Breast epithelium (tissue), 4 donors: Measurements from ENCODE around the gene FBLN2. TPM values are rescaled to one million over a fixed set of nuclear protein-coding genes. Genes with fewer than 3 reads are reported as not detected.

Experiments used
- DNase-seq, 2 donors: peaks; one replicate each; pipeline ENCODE4 v3.0.0-alpha.2; 2019; ENCODE audit warnings: low spot score in 2 of 2
- H3K27ac ChIP-seq, 2 donors: fragments of 200-600 bp; sonication (generic) in 1 of 2; one replicate each; pipeline ENCODE4 v1.5.1; 2016 to 2019; ENCODE audit warnings: mild to moderate bottlenecking in 1 of 2
- H3K27me3 ChIP-seq, 2 donors: fragments of 200-600 bp; sonication (generic) in 1 of 2; one replicate each; pipeline versions ENCODE4 v1.5.1 to v1.6.0; 2017 to 2019; ENCODE audit warnings: control low read depth in 1 of 2, mild to moderate bottlenecking in 1 of 2
- H3K36me3 ChIP-seq: fragments of 200-600 bp; one replicate; pipeline ENCODE4 v1.5.1; 2019
- H3K4me1 ChIP-seq, 2 donors: fragments of 200-600 bp; sonication (generic); one replicate each; pipeline ENCODE4 v1.5.1; 2016 to 2019; ENCODE audit warnings: control low read depth in 1 of 2
- H3K4me3 ChIP-seq, 3 donors: fragments of 200-600 bp; sonication (generic); 1 replicate in 2 of 3; 2 replicates in 1 of 3; pipeline ENCODE4 v1.5.1; 2016 to 2019; ENCODE audit warnings: mild to moderate bottlenecking in 3 of 3, moderate library complexity in 2 of 3
- H3K9me3 ChIP-seq, 2 donors: fragments of 200-600 bp; sonication (generic) in 1 of 2; one replicate each; pipeline ENCODE4 v1.5.1; 2016 to 2019; ENCODE audit warnings: control low read depth in 1 of 2
- CTCF ChIP-seq, 3 donors: fragments of 450-650 bp; IDR thresholded peaks; one replicate each; pipeline ENCODE4 v1.5.1; 2016 to 2017; ENCODE audit warnings: antibody characterized with exemption in 3 of 3, mild to moderate bottlenecking in 3 of 3, moderate library complexity in 3 of 3
- POLR2A ChIP-seq: fragments of 450-650 bp; IDR thresholded peaks from one replicate; pipeline ENCODE4 v1.6.1; 2016; ENCODE audit warnings: antibody characterized with exemption, mild to moderate bottlenecking, moderate library complexity
- POLR2AphosphoS5 ChIP-seq, 3 donors: sonication (generic); formaldehyde crosslinking; IDR thresholded peaks; one replicate each; pipeline ENCODE4 v1.6.1; 2017; ENCODE audit warnings: antibody characterized with exemption in 3 of 3
- intact Hi-C: fragments of 100-400 bp; cut with DNase I; formaldehyde crosslinking; loops from one replicate; pipeline ENCODE4 v1.15.1; 2023; ENCODE audit warnings: low total_unique reads
- total RNA-seq, 3 donors: library from RNA; depleted of rRNA; stranded (reverse); fragments of >200 nt; gene quantifications; one replicate each; pipeline ENCODE4 v1.1.0, GENCODE V29; 2016

The FBLN2 gene
- total RNA-seq, 3 donors from 2014 or later: 43.5 to 663 (median 81.3) TPM

- no peak overlapping the region for H3K27ac ChIP-seq
- H3K4me3 ChIP-seq: no peak overlapping the region
- H3K4me1 ChIP-seq: no peaks in the 10 kb centered on the region
- H3K27me3 ChIP-seq: no peaks in the 10 kb centered on the region
- intact Hi-C loops: no loop called here
- no peak for DNase-seq
- TF ChIP-seq CTCF (IDR thresholded peaks at IDR 0.05) (no peak), POLR2A (no peak), POLR2AphosphoS5 (IDR thresholded peaks at IDR 0.05) (no peak)
- no peaks in the 10 kb centered on the region for H3K9me3 ChIP-seq
- no peaks in the 10 kb centered on the region for H3K36me3 ChIP-seq
Measured at GRCh38 chr3:13618836-13619235, 69.9 kb downstream of the FBLN2 start.

- Histone ChIP-seq H3K36me3 (no peaks in the 10 kb centered on the region), H3K4me1 (no peaks in the 10 kb centered on the region), H3K27me3 (no peaks in the 10 kb centered on the region), H3K27ac (no peak overlapping the region), H3K9me3 (no peaks in the 10 kb centered on the region), H3K4me3 (no peak overlapping the region)
- TF ChIP-seq POLR2A: no peak
- TF ChIP-seq POLR2AphosphoS5 (IDR thresholded peaks at IDR 0.05): no peak
- no peak for TF ChIP-seq CTCF (IDR thresholded peaks at IDR 0.05)
- DNase-seq: no peak
- intact Hi-C loops: no loop called here
Measured at GRCh38 chr3:13619661-13620230, 70.8 kb downstream of the FBLN2 start.

GRCh38 chr3:13620281-13620680 is 71.4 kb downstream of the FBLN2 start:
- no peaks in the 10 kb centered on the region for H3K27me3 ChIP-seq
- no peaks in the 10 kb centered on the region for H3K36me3 ChIP-seq
- H3K27ac ChIP-seq: no peak overlapping the region
- no peaks in the 10 kb centered on the region for H3K9me3 ChIP-seq
- intact Hi-C loops: no loop called here
- TF ChIP-seq POLR2A: no peak
- no peak for TF ChIP-seq CTCF (IDR thresholded peaks at IDR 0.05)
- TF ChIP-seq POLR2AphosphoS5 (IDR thresholded peaks at IDR 0.05): no peak
- no peaks in the 10 kb centered on the region for H3K4me1 ChIP-seq
- no peak overlapping the region for H3K4me3 ChIP-seq
- no peak for DNase-seq

GRCh38 chr3:13620776-13621365 is 71.9 kb downstream of the FBLN2 start:
- Histone ChIP-seq H3K9me3 (no peaks in the 10 kb centered on the region), H3K36me3 (no peaks in the 10 kb centered on the region), H3K27ac (no peak overlapping the region), H3K27me3 (no peaks in the 10 kb centered on the region), H3K4me1 (no peaks in the 10 kb centered on the region), H3K4me3 (no peak overlapping the region)
- intact Hi-C loops: no loop called here
- no peak for DNase-seq
- TF ChIP-seq POLR2AphosphoS5 (IDR thresholded peaks at IDR 0.05) (no peak), POLR2A (no peak), CTCF (IDR thresholded peaks at IDR 0.05) (no peak)

- Histone ChIP-seq H3K4me1 (no peaks in the 10 kb centered on the region), H3K9me3 (no peaks in the 10 kb centered on the region), H3K4me3 (no peak overlapping the region), H3K27me3 (no peaks in the 10 kb centered on the region), H3K36me3 (no peaks in the 10 kb centered on the region), H3K27ac (no peak overlapping the region)
- intact Hi-C loops: no loop called here
- TF ChIP-seq POLR2A (no peak), CTCF (IDR thresholded peaks at IDR 0.05) (no peak), POLR2AphosphoS5 (IDR thresholded peaks at IDR 0.05) (no peak)
- no peak for DNase-seq
Measured at GRCh38 chr3:13621381-13622221, 72.7 kb downstream of the FBLN2 start.
